OCI-LY1 (cell line): ENCODE results near the gene POLG.

Experiments
- H2AFZ ChIP-seq: fragments of 200-600 bp; sonication (generic), shearing (Covaris generic); 2 replicates; pipeline ENCODE4 v1.6.0; 2014; ENCODE audit warnings: antibody characterized with exemption, mild to moderate bottlenecking, low read length
- H3F3A ChIP-seq: fragments of 200-600 bp; sonication (generic), shearing (Covaris generic); 2 replicates; pipeline ENCODE4 v1.6.0; 2014; ENCODE audit warnings: mild to moderate bottlenecking, antibody characterized with exemption, low read length, moderate library complexity; ENCODE audit not compliant: insufficient read depth
- H3K27ac ChIP-seq: fragments of 200-600 bp; sonication (generic); 2 replicates; pipeline ENCODE4 v1.5.1; 2014; ENCODE audit warnings: low read length, mixed run types, mild to moderate bottlenecking, low read depth; ENCODE audit not compliant: poor library complexity, severe bottlenecking
- H3K27me3 ChIP-seq: fragments of 200-600 bp; sonication (generic); 2 replicates; pipeline ENCODE4 v1.6.0; 2014; ENCODE audit warnings: antibody characterized with exemption, mild to moderate bottlenecking, low read length, moderate library complexity; ENCODE audit not compliant: insufficient read depth
- H3K36me3 ChIP-seq: fragments of 200-600 bp; sonication (generic); 2 replicates; pipeline ENCODE4 v1.6.1; 2014; ENCODE audit warnings: mild to moderate bottlenecking, antibody characterized with exemption, low read length, moderate library complexity, mixed read lengths; ENCODE audit not compliant: insufficient read depth
- H3K4me1 ChIP-seq: fragments of 200-600 bp; sonication (generic); 2 replicates; pipeline ENCODE4 v1.5.1; 2014; ENCODE audit warnings: mild to moderate bottlenecking, low read length, moderate library complexity; ENCODE audit not compliant: insufficient read depth, severe bottlenecking
- H3K4me2 ChIP-seq: fragments of 200-600 bp; sonication (generic), shearing (Covaris generic); 2 replicates; pipeline ENCODE4 v1.6.1; 2014; ENCODE audit warnings: low read length
- H3K4me3 ChIP-seq: fragments of 200-600 bp; sonication (generic); 2 replicates; pipeline ENCODE4 v1.5.1; 2014; ENCODE audit warnings: low read length, low read depth, mild to moderate bottlenecking, mixed read lengths; ENCODE audit not compliant: poor library complexity, severe bottlenecking
- H3K79me2 ChIP-seq: fragments of 200-600 bp; shearing (Covaris generic); 2 replicates; pipeline ENCODE4 v1.6.1; 2016; ENCODE audit warnings: mixed run types, low read length, mixed read lengths; ENCODE audit not compliant: insufficient read depth
- H3K9ac ChIP-seq: fragments of 200-600 bp; sonication (generic), shearing (Covaris generic); 2 replicates; pipeline ENCODE4 v1.6.1; 2014; ENCODE audit warnings: mild to moderate bottlenecking, low read length, mixed read lengths
- H3K9me2 ChIP-seq: fragments of 200-600 bp; sonication (generic), shearing (Covaris generic); 2 replicates; pipeline ENCODE4 v1.6.1; 2014; ENCODE audit warnings: low read depth, mild to moderate bottlenecking, low read length, mixed read lengths
- H3K9me3 ChIP-seq: fragments of 200-600 bp; shearing (Covaris generic); 2 replicates; pipeline ENCODE4 v1.6.1; 2014; ENCODE audit warnings: low read length, mixed read lengths
- H4K20me1 ChIP-seq: fragments of 200-600 bp; sonication (generic), shearing (Covaris generic); 2 replicates; pipeline ENCODE4 v1.6.0; 2016; ENCODE audit warnings: mild to moderate bottlenecking, low read length; ENCODE audit not compliant: insufficient read depth
- EZH2 ChIP-seq: fragments of 200-600 bp; sonication (generic), shearing (Covaris generic); IDR thresholded peaks from 2 replicates; pipeline ENCODE4 v1.8.0; 2017; ENCODE audit warnings: borderline replicate concordance, mixed run types, mild to moderate bottlenecking, antibody characterized with exemption, low read length, moderate library complexity, mixed read lengths
- TF ChIP-seq, protein P1 (sequence below): fragments of 200-600 bp; sonication (generic), shearing (Covaris generic); IDR thresholded peaks from 2 replicates; pipeline ENCODE4 v1.5.1; 2017; ENCODE audit warnings: mild to moderate bottlenecking, antibody characterized with exemption, low read length, moderate library complexity, mixed read lengths

POLG gene

DNA sequence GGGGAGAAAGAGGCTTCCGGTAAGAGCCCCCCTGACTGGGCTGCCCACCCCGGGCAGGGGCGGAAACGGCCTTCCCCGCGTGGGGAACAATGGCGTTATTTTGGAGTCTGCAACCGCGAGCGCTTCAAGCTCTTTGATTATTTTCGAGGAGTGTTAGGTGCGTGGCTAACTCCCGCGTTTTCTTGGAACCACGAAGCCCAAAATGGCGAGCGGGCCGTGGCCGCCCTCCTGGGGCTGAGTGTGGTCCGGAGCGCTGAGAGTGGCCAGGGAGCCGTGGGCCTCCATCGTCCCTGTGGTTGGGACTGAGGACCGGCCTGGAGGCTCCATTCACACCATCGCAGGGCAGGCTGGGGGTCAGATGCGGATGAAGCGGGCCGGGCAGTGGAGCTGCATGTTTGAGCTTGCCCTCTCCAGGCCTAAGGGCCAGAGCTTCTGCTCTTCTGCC, 44.6 kb upstream of the POLG start:
- peak overlapping the region; percentile 31 for H3K4me3 ChIP-seq

DNA sequence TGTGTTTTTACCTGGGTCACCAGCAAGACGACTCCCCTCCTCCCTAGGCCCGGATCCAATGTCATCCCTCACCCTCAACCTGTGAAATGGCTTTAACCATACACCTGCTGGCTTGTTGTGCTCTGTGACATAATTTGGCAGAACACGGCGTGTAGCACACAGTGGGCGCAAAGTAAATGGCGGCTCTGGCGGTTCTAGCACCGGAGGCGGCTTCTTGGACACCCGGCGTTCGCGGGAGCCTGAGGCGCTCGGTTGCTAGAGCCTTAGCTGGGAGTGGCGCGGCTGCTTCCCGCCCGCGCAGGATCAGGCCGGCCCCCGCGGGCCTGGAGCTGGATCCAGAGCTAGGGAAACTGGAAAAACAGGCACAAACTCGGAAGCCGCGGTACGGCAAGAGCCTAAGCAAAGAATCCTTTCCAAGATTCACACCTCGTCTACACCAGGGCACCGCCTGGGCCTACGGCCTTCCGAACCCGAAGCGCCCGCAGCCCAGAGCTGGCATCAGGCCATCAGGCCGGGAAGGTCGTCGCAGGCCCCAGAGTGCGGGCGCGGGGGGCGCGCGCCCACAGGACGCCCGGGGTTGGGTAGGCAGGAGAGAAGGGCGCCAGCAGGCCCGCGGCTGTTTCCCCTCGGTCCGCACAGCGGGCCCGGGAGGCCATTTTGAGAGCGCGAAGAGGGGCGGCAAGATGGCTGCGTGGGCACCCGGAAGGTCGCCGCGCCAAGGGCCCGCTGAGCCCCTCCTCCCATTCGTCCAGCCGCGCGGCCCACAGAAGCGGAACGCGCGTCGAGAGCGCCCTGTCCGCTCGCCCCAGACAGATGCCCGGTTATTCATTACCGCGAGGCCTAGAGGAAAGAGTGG, 43.9 kb upstream of the POLG start:
- Histone ChIP-seq H3K4me3 (peak overlapping the region; percentile 31), H3K27ac (no peak overlapping the region), H3K79me2 (no peaks in the 10 kb centered on the region), H3K4me1 (no peaks in the 10 kb centered on the region), H3K9me2 (no peaks in the 10 kb centered on the region), H2AFZ (no peak overlapping the region), H3F3A (no peaks in the 10 kb centered on the region), H3K27me3 (peaks cover 13% of the 10 kb centered on the region; the same call in 1 of the 2 replicates), H4K20me1 (no peaks in the 10 kb centered on the region), H3K36me3 (no peaks in the 10 kb centered on the region), H3K9ac (no peak overlapping the region; the same call in 1 of the 2 replicates), H3K4me2 (peak overlapping the region; percentile 9; the same call in 1 of the 2 replicates), H3K9me3 (no peaks in the 10 kb centered on the region)
- TF ChIP-seq EZH2 = no peak
- TF ChIP-seq, protein P1, sequence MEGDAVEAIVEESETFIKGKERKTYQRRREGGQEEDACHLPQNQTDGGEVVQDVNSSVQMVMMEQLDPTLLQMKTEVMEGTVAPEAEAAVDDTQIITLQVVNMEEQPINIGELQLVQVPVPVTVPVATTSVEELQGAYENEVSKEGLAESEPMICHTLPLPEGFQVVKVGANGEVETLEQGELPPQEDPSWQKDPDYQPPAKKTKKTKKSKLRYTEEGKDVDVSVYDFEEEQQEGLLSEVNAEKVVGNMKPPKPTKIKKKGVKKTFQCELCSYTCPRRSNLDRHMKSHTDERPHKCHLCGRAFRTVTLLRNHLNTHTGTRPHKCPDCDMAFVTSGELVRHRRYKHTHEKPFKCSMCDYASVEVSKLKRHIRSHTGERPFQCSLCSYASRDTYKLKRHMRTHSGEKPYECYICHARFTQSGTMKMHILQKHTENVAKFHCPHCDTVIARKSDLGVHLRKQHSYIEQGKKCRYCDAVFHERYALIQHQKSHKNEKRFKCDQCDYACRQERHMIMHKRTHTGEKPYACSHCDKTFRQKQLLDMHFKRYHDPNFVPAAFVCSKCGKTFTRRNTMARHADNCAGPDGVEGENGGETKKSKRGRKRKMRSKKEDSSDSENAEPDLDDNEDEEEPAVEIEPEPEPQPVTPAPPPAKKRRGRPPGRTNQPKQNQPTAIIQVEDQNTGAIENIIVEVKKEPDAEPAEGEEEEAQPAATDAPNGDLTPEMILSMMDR = no peak

More for the DNA sequence above, 44.6 kb upstream of the POLG start:
- Histone ChIP-seq H3F3A (no peaks in the 10 kb centered on the region), H2AFZ (no peak overlapping the region), H3K4me2 (no peak overlapping the region; the same call in 1 of the 2 replicates), H4K20me1 (no peaks in the 10 kb centered on the region), H3K79me2 (no peaks in the 10 kb centered on the region), H3K4me1 (no peaks in the 10 kb centered on the region), H3K36me3 (no peaks in the 10 kb centered on the region), H3K9ac (no peak overlapping the region; the same call in 1 of the 2 replicates), H3K9me2 (no peaks in the 10 kb centered on the region), H3K27me3 (peaks cover 10% of the 10 kb centered on the region; the same call in 1 of the 2 replicates), H3K27ac (no peak overlapping the region), H3K9me3 (no peaks in the 10 kb centered on the region)
- TF ChIP-seq, protein P1 = no peak
- TF ChIP-seq EZH2 = no peak

DNA sequence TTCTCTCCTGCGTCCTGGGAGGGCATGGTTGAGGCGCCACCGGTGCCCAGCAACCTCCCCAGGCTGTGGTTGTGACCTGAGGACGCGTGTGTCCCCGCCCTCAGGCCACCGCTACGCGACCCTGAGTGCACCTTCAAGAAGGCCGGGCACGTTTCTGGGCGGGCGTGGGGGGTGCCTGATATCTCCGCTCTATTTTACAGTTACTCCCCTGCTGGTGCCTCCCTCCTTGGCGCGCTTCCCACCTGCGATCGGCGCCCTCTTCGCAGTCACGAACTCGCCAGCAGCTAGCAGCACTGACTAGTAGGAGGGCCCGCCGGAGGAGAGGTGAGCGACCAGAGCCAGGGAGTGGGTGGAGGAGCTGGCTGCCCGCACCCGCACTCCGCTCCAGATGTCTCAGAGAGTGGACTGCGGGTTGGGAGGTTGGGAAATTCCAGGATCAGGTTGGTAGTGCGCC, 43.2 kb upstream of the POLG start:
- Histone ChIP-seq H3K79me2 (no peaks in the 10 kb centered on the region), H3K36me3 (no peaks in the 10 kb centered on the region), H3F3A (no peaks in the 10 kb centered on the region), H3K9me2 (no peaks in the 10 kb centered on the region), H4K20me1 (no peaks in the 10 kb centered on the region), H2AFZ (no peak overlapping the region), H3K9me3 (no peaks in the 10 kb centered on the region), H3K27ac (no peak overlapping the region), H3K4me3 (peak overlapping the region; percentile 31), H3K4me1 (no peaks in the 10 kb centered on the region), H3K4me2 (peak overlapping the region; percentile 9; the same call in 1 of the 2 replicates), H3K27me3 (peaks cover 13% of the 10 kb centered on the region; the same call in 1 of the 2 replicates), H3K9ac (no peak overlapping the region)
- TF ChIP-seq, protein P1 = no peak
- no peak for TF ChIP-seq EZH2
